ENCODE results near the gene OR52K2.

DNA sequence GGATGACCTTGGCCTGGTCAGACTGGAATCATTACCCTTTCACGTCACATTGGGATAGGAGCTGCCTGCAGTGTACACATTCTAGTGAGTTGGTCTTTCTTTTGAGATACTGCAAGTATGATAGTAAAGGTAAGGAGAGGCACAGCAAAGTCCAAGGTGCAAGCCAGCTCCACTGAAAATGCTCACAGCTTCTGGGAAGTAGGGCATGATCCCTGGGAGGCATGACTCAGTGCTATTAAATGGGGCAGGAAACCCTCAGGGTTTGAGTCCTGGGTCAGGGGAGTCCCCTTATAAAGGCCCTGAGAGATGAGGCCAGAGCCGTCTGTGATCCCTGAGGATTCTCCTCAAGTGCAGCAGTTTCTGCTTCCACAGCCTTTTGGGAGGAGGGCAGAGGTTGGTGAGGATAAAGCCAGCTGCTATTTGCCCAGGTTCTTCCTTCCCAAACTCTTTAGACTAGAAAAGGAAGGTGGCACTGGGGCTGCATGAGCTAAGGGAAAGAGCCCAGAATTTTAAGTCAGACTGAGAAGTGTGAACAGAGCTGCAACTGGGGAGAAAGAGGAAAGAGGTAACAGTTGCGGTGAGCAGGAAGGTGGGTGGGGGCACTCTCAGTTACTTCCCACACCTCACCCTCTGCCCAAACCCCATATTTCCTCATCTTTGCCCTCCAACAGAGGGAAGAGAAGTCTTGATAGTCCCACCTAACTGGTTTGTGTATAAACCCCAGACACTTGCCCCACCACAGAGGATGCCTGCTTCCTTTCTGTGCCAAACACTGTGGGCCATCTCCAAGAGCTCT lies 18.9 kb downstream of the OR52K2 start:
- TF ChIP-seq, protein P1, sequence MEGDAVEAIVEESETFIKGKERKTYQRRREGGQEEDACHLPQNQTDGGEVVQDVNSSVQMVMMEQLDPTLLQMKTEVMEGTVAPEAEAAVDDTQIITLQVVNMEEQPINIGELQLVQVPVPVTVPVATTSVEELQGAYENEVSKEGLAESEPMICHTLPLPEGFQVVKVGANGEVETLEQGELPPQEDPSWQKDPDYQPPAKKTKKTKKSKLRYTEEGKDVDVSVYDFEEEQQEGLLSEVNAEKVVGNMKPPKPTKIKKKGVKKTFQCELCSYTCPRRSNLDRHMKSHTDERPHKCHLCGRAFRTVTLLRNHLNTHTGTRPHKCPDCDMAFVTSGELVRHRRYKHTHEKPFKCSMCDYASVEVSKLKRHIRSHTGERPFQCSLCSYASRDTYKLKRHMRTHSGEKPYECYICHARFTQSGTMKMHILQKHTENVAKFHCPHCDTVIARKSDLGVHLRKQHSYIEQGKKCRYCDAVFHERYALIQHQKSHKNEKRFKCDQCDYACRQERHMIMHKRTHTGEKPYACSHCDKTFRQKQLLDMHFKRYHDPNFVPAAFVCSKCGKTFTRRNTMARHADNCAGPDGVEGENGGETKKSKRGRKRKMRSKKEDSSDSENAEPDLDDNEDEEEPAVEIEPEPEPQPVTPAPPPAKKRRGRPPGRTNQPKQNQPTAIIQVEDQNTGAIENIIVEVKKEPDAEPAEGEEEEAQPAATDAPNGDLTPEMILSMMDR (conservative IDR thresholded peaks at IDR 0.05), result no peak
- TF ChIP-seq ZFX (IDR thresholded peaks at IDR 0.05), result no peak

All from C4-2B (cell line).